Spinal cord (tissue), 10 donors: ENCODE data around the gene GMCL1. TPM values are rescaled to one million over a fixed set of nuclear protein-coding genes. Genes with fewer than 3 reads are reported as not detected.
A peak's percentile ranks its signal among the peaks of the same experiment; 100 is the strongest.
"Not testable (repeated sequence)": the region's sequence is repeated elsewhere in the genome, so short reads cannot be mapped to it uniquely, and the experiment has no call there.

Source experiments
- DNase-seq, 6 donors: peaks; one replicate each; pipeline versions ENCODE4 v3.0.0 to v3.0.0-alpha.2; 2013 to 2015; ENCODE audit warnings: low spot score in 6 of 6, low read depth in 4 of 6
- H3K27ac ChIP-seq: one replicate; pipeline ENCODE4 v1.5.1; 2013; ENCODE audit warnings: low read depth, low read length, control low read depth
- H3K27me3 ChIP-seq: one replicate; pipeline ENCODE4 v1.6.1; 2013; ENCODE audit warnings: low read length; ENCODE audit not compliant: control insufficient read depth, insufficient read depth
- H3K36me3 ChIP-seq: one replicate; pipeline ENCODE4 v1.6.1; 2013; ENCODE audit warnings: low read length; ENCODE audit not compliant: control insufficient read depth, insufficient read depth
- H3K4me1 ChIP-seq: one replicate; pipeline ENCODE4 v1.6.1; 2013; ENCODE audit warnings: low read length; ENCODE audit not compliant: control insufficient read depth, insufficient read depth
- H3K4me3 ChIP-seq: one replicate; pipeline ENCODE4 v1.5.1; 2013; ENCODE audit warnings: low read depth, low read length, control low read depth
- H3K9me3 ChIP-seq: one replicate; pipeline ENCODE4 v1.6.1; 2013; ENCODE audit warnings: low read length; ENCODE audit not compliant: control insufficient read depth, insufficient read depth
- WGBS: methylation state at CpG from one replicate; pipeline ENCODE4 v1.1.5; 2013; ENCODE audit warnings: missing lambda C conversion rate; ENCODE audit not compliant: insufficient coverage; 5-methylcytosine and 5-hydroxymethylcytosine counted together
- polyA plus RNA-seq, 2 donors: library from polyadenylated mRNA; unstranded; fragments of 120-200 nt; gene quantifications; one replicate each; pipeline ENCODE4 v1.2.1, GENCODE V29; 2013; ENCODE audit not compliant: insufficient read length in 2 of 2
- total RNA-seq, 2 donors: library from RNA; depleted of rRNA in 1 of 2; stranded (reverse); fragments of 120-200 nt in 1 of 2; fragments of >200 nt in 1 of 2; gene quantifications; one replicate each; pipeline versions ENCODE4 v1.2.3 to v1.2.4, GENCODE V29; 2013 to 2014
- donor health status: healthy.

Gene GMCL1
- total and polyA plus RNA-seq, 4 donors, result 12.7 to 17.2 (median 14.1) TPM

- H3K27me3 ChIP-seq, result no peaks in the 10 kb centered on the region
Measured at GRCh38 chr2:69889302-69889701, 59.8 kb downstream of the GMCL1 start.

GRCh38 chr2:69890881-69891280 lies 61.4 kb downstream of the GMCL1 start:
- H3K4me3 ChIP-seq, result no peak overlapping the region
- no CpG with 5 or more reads among the region's 1 CpG for WGBS
- no peak for DNase-seq
- H3K36me3 ChIP-seq, result peaks cover 6% of the 10 kb centered on the region
- no peak overlapping the region for H3K27ac ChIP-seq
- H3K9me3 ChIP-seq, result no peaks in the 10 kb centered on the region
- H3K27me3 ChIP-seq, result no peaks in the 10 kb centered on the region
- peaks cover 8% of the 10 kb centered on the region for H3K4me1 ChIP-seq

More at GRCh38 chr2:69889302-69889701, 59.8 kb downstream of the GMCL1 start:
- no peaks in the 10 kb centered on the region for H3K9me3 ChIP-seq
- H3K4me3 ChIP-seq, result no peak overlapping the region
- H3K4me1 ChIP-seq, result no peaks in the 10 kb centered on the region
- DNase-seq, result no peak
- H3K36me3 ChIP-seq, result no peaks in the 10 kb centered on the region
- no peak overlapping the region for H3K27ac ChIP-seq

- not testable (repeated sequence) for DNase-seq, H3K4me1 ChIP-seq, H3K9me3 ChIP-seq, H3K27ac ChIP-seq, H3K27me3 ChIP-seq
- H3K36me3 ChIP-seq, result peaks cover 17% of the 10 kb centered on the region
- H3K4me3 ChIP-seq, result peak overlapping the region; percentile 96
- no CpG with 5 or more reads among the region's 7 CpGs for WGBS
Measured at GRCh38 chr2:69892838-69893424, 63.5 kb downstream of the GMCL1 start.

GRCh38 chr2:69893684-69894551 lies 64.5 kb downstream of the GMCL1 start, which contains the start of gene SNRNP27:
SNRNP27 (plus strand) TSS chr2:69893956; CDS start chr2:69893985, 29 bp downstream.
- Histone ChIP-seq H3K4me3 (peak within 1 kb of the TSS; percentile 96), H3K27me3 (no peaks in the 10 kb centered on the region), H3K36me3 (peaks cover 22% of the 10 kb centered on the region), H3K9me3 (no peaks in the 10 kb centered on the region), H3K4me1 (peaks cover 8% of the 10 kb centered on the region), H3K27ac (peak within 1 kb of the TSS; percentile 71)
- 0% methylated on average over 21 of the region's 32 CpGs for WGBS
- peak; percentile 74 to 95 (median 79) for DNase-seq

- H3K27me3 ChIP-seq, H3K4me1 ChIP-seq, H3K27ac ChIP-seq, H3K9me3 ChIP-seq, DNase-seq: not testable (repeated sequence)
- H3K36me3 ChIP-seq, result peaks cover 27% of the 10 kb centered on the region
- peak overlapping the region; percentile 96 for H3K4me3 ChIP-seq
- WGBS, result 45% methylated on average over 16 of the region's 23 CpGs
Measured at GRCh38 chr2:69894737-69895136, 65.3 kb downstream of the GMCL1 start.

DNA sequence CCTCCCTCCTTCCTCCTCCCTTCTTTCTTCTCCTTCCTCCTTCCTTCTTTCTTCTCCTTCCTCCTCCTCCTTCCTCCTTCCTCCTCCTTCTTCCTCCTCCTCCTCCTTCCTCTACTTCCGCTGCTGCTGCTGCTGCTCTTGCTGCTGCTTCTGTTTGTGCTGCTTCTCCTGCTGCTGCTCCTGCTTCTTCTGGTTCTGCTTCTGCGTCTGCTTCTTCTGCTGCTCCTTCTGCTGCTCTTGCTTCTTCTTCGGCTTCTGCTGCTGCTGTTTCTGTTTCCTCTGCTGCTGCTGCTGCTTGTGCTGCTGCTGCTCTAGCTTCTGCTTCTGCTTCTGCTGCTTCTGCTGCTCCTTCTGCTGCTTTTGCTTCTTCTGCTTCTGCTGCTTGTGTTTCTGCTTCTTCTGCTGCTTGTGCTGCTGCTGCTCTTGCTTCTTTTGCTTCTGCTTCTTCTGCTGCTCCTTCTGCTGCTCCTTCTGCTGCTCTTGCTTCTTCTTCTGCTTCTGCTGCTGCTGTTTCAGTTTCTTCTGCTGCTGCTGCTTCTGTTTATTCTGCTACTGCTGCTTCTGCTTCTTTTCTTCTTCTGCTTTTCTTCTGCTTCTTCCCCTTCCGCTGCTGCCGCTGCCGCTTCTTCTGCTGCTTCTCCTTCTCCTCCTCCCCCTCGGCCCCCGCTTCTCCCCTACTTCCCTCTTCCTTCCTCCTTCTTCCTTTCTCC lies 72.9 kb downstream of the GMCL1 start:
- Histone ChIP-seq H3K4me3 (no peak overlapping the region), H3K27ac (no peak overlapping the region), H3K9me3 (no peaks in the 10 kb centered on the region), H3K4me1 (no peaks in the 10 kb centered on the region), H3K36me3 (peaks cover 41% of the 10 kb centered on the region), H3K27me3 (no peaks in the 10 kb centered on the region)
- 89% methylated on average over 6 of the region's 8 CpGs for WGBS
- no peak for DNase-seq

DNA sequence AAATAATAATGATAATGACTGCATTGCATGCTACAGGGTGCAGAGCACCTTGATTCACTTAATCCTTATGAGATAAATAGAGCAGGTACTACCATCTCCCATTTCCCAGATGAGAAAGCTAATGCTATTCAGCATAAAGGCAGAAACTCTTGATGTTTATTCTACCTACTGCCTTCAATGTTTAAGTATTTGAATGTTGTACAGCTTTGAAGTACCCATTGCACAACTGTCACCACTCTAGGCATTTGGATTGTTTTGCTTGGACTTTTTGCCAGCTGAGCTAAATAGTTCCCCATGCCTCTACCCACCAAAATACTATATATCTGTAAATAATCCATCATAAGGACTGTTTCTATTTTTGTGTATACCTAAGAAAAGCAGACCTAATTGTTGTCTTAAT lies 77.8 kb downstream of the GMCL1 start:
- no peaks in the 10 kb centered on the region for H3K9me3 ChIP-seq
- H3K27me3 ChIP-seq, result no peaks in the 10 kb centered on the region
- H3K36me3 ChIP-seq, result peaks cover 23% of the 10 kb centered on the region
- no peak overlapping the region for H3K27ac ChIP-seq
- DNase-seq, result no peak
- H3K4me1 ChIP-seq, result no peaks in the 10 kb centered on the region
- no peak overlapping the region for H3K4me3 ChIP-seq

DNA sequence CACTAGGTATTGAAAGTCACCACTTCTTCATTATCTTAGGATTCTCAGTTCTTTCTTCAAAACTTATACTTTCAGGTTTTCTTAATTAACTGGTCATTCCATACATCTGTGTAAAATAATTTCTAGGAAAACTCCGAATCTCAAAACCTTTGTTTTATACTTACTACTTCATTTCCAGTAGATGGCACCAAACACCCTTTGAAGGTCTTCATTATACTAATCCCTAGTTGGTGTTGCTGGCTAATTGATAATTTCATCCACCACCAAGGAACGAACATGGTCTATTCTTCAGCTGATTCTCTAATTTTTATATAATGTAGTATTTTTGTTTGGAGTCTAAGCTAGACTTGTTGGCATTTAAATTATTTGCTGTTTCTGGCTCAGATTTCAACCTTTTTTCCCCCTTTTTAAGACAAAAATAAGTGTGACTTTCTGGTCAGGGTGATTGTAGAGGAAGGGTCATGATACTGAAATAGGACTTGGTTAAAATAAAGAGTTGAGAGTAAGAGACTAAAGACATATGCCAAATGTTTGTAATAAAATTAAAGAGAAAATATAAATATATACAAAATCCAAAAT lies 82.6 kb downstream of the GMCL1 start:
- WGBS, result no CpG with 5 or more reads among the region's 2 CpGs
- no peak overlapping the region for H3K4me3 ChIP-seq
- H3K36me3 ChIP-seq, result peaks cover 14% of the 10 kb centered on the region
- H3K9me3 ChIP-seq, result no peaks in the 10 kb centered on the region
- H3K27ac ChIP-seq, result no peak overlapping the region
- no peaks in the 10 kb centered on the region for H3K27me3 ChIP-seq
- peaks cover 11% of the 10 kb centered on the region for H3K4me1 ChIP-seq
- DNase-seq, result peak in 5 of 6 donors; percentile 42 to 93 (median 65)

- Histone ChIP-seq H3K27me3 (no peaks in the 10 kb centered on the region), H3K4me1 (peaks cover 11% of the 10 kb centered on the region), H3K4me3 (peak overlapping the region; percentile 70), H3K9me3 (no peaks in the 10 kb centered on the region), H3K27ac (peak overlapping the region; percentile 97), H3K36me3 (peaks cover 5% of the 10 kb centered on the region)
- DNase-seq, result peak; percentile 98 to 100 (median 100)
- WGBS, result under 1% methylated on average over 56 of the region's 56 CpGs
Measured at GRCh38 chr2:69914164-69914949, 84.9 kb downstream of the GMCL1 start.
